Measurements from ENCODE around the gene HEATR9.

The HEATR9 gene

DNA sequence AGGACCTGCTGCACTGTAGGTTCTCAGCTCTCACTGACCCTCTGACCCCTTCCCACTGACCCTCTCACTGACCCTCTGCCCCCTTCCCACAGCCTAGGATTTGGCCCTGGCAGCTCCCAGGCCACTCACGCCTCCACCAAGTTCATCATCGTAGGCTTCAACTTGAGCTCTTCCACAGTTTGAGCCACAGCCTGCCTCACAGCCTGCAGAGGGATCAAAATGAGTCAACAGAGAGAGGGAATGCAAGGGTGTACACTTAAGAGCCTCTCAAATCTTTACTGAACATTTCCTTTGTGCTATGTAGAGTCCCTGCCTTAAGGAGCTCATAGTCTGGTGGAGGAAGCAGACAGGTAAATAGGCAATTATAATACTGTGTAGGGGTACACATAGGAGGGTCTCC is 12.1 kb downstream of the HEATR9 start:
- no peak for DNase-seq

DNA sequence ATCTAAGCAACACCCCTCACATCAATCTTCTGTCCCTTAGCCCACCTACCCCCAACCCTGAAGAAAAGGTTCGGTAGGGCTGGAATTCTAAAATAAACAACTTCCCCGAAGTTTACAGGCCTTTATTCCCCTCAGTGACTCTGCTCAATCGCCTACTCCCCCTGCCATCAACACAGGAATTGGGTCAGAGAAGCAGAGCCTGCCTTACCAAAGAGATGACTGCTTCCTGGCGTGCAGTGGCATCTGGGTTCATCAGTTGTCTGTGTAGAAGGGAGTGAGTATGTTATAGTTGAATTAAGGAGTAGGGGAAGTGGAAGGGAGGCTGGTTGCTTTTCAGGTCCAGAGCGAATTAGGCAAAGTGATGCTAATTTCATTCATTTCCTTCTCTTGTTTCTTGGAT is 12.7 kb downstream of the HEATR9 start:
- no peak for DNase-seq

DNA sequence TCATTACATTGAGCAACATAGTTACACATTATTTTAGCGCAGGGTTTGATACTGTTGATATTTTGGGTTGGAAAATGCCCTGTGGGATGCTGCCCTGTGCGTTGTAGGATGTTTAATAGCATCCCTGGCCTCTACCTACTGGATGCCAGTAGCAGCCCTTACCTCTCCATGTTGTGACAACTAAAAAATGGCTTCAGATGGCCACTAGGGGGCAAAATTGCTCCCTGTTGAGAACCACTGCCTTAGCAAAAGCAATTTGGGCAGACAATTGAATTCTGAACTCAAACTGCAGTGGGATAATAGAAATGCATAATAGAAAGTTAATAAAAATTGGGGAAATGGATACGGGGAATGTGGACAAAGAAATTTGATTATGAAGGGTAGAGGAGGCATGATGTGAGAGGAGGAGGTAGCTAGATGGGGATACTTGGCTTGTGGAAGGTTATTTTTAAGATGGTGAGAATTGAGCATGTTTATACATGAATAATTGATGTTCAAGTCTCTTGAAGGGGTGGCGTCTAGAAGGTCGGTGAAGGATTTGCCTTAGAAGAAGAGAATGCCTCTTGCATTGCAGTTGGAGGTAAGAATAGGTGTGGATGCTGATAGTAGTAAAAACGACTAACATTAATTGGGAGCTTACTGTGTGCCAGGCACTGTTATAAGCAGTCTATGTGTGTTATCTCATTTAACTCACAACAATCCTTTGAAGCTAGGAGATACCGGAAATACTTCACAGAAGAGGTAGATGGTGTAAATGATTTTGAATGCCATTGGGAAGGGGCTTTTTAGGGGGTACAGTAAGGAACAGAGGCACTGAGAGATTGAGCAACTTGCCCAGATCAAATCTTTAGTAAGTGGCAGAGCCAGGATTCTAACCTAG is 19.0 kb downstream of the HEATR9 start:
- DNase-seq, result peak; percentile 19

DNA sequence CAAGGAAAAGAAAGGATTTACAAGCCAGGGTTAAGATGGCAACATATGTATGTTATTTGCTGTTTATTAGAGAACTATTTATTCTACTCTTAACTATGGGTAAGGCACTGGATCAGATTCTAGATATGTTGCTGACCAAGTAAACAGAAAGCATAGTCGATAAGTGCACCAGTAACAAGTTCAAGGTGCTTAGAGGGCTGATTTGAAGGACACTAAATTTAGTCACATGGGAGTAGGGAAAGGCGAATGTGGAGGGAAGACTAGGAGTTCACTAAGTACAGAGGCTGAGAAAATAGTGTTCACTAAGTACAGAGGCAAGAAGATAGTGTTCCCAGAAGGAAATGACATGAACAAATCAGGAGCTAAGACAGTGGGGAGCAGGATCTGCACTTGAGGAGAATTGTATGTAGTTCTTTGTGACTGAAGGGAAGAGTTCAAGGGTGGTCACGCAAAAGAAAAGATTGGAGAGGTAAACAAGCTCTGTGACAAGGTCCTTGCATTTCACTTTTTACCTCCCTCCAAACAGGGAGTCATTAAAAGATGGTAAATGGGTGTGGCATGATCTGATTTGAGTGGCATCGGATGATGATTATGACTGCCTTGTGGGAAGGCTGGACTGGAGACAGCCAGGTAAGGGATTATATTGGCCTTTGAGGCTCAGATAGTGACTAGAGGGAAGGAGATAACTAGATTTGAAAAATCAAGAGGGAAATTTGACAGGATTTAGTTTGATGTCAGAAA is 20.9 kb downstream of the HEATR9 start:
- DNase-seq, result no peak

DNA sequence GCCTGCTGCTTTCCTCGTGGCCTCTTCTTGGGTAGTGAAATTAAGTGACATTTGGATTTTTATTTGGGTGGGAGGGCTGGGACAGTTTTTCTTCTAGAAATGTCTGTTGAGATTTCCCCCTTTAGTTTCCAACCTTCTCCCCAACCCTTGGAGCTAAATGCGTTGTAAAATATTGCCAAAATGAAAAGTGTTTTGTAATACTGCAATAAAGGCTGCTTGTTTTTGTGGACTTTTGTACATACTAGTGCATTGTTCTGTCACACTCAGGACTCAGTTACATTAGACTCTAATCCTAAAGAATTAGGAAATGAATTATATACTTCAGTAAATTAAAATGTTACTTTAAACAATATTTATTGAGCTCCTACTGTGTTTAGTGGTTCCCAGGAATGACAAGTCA is 21.7 kb downstream of the HEATR9 start:
- DNase-seq, result no peak

DNA sequence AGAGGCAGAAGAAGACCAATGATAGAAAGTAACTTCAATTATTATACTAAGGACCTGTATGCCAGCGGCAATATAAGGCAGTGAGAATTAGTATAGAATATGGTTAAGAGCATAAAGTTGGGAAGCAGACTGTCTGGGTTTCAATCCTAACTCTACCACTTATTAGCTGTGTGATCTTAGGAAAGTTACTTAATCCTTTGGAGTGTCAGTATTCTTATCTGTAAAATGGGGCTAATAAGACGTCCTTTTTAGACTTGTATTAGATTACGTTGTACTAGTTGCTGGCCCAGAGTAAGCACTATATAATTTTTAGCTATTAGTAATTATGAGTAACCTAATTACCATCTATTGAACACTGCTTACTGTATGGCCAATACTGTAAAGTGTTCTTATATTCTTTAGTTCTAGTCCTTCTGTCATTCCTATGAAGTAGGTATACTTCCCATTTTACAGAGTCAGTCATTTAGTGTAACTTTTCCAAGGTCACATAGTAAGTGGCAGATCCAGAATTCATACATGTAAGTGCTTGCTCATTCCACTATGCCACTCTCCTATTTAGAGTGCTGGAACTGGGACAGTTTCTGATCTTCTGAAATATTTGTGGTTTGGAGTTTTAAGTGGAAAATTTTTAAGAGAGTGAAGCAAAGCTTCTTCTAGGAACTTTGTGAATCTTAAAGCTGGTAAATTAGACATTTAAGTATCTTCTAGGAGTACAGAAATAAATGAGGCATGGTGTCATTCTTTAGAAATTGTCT is 22.5 kb downstream of the HEATR9 start:
- DNase-seq, result no peak

DNA sequence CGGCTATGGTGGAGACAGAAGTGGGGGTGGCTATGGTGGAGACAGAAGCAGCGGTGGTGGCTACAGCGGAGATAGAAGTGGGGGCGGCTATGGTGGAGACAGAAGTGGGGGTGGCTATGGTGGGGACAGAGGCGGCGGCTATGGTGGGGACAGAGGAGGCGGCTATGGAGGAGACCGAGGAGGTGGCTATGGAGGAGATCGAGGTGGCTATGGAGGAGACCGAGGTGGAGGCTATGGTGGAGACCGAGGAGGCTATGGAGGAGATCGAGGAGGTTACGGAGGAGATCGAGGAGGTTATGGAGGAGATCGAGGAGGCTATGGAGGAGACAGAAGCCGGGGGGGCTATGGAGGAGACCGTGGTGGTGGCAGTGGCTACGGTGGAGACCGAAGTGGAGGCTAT is 24.1 kb downstream of the HEATR9 start:
- no peak for DNase-seq

DNA sequence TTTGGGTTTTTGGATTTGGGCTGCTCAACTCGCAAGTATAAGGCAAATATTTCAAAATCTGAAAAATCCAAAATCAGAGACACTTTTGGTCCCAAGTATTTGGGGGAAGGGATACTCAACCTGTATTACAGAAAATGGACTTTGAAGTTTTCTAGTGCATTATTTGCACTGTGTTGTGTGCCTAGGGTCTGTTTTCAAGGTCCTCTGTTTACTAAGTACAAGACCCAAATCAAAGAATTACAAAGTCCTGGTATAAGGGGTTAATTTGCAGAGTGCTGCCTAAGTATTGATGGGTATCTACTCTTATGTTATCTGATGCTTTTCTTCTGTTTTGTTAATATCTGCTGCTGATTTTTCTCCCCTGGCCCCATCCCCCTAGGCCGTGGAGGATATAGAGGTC is 25.0 kb downstream of the HEATR9 start:
- DNase-seq, result no peak

DNA sequence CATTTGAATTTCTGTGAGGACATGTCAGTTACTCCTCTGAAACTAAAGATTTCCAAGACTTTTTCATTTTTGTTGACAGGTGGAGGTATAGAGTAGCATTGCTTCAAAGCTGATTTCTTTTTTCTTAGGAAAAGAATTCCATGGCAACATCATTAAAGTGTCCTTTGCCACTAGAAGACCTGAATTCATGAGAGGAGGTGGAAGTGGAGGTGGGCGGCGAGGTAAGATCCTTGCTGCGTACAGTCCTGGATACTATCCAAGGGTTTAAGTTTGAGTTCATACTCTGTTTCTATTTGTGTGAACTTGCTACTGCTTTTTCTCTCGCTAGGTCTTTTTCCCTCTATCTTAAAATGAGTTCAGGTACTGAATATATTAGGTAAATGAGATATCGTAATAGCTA is 26.5 kb downstream of the HEATR9 start:
- no peak for DNase-seq

DNA sequence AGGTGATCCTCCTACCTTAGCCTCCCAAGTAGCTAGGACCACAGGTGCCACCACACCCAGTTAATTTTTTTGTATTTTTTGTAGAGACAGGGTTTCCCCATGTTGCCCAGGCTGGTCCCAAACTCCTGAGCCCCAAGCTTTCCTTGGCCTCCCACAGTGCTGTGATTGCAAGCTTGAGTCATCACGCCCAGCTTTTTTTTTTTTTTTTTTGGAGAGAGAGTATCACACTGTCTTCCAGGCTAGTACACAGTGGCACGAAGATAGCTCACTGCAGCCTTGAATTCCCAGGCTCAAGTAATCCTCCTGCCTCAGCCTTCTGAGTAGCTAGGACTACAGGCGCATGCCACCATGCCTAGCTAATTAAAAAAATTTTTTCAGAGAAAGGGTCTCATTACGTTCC is 27.2 kb downstream of the HEATR9 start:
- DNase-seq, result no peak

DNA sequence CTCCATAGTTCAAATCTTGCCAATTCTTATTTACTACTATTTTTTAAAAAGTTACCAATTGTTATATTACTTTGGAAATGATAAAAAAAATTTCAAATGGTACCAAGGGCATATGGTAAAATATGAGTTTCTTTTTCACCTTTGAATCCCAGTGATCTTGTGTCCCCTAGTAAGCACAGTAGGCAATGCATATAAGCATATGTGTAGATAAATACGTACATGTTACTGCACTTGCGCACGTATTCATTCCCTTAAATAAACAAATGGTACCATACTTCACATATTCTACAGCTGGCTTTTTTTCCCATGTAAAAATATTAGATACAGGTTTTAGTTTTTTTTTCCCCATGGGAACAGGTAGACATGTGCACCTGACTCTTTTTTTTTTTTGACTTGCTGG is 27.6 kb downstream of the HEATR9 start:
- no peak for DNase-seq

DNA sequence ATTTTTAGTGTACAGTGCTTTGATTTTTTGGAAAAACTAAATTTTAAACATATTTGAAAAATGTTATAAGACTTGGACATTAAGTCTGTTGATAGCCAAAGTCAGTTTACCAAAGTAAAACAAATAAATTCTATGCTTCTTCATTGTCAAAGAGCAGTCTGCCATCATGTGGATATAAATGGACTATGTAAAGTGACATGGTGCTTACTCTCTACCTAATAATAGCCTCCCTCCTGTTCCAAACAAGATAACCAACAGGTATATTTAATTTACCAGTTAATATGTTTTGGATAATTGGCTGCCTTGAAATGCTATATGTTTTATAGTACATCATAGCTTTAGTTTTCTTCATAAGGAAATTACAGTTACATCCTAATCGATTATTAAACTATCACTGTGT is 43.5 kb downstream of the HEATR9 start:
- no peak for DNase-seq

DNA sequence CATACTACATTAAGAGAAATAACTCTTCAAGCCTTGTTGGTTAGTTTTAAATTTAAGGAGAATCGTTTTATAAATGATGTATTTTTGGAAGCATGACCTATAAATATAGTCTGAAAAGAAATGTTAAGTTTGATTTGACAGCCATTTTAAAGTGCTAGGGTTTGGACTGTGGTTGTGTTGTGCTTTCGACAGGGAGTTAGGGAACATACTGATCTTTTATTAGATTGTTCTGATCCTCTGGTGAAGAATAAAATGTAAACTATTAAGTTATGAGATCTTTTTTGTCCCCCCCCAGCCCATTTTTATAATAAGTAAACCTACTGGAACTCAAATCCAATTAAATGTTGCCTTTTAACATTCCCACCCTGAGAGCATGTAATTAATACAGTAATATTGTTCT is 47.4 kb downstream of the HEATR9 start:
- no peak for DNase-seq

DNA sequence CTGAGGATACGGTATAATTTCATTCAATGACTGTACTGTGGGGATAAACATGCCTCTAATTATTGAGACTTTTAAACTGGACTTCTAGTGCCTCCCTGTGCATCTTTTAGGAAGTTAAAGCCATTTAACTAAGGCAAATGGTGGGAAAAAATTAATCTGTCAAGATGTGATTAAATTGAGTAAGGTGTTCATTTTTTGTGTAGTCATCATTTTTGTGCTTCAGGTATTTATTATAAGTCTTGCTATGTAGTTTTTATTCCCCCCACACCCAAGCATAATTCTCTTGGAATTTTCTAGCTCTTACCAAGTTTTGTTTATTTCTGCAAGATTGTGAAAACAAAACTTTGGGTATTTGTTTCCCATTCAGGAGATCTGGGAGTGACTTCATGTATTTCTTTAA is 49.2 kb downstream of the HEATR9 start:
- DNase-seq, result no peak

DNA sequence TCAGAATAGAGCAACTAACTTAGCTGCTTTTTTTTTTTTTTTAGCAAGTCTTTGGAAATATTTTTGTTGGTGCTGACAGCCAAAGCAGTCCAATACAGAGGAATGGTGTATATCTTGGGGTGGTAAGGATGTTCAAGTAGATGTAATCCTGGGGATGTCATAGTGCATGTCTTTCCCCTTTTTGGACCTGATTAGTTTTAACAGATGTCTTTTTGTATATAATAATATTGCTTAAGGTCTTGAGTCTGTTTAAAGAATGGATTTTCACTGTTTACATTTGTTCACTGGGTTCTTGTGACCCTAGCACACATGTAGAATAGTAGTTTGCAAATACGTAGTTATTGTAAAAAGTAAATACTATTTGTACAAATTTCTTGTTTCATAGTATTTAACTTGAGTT is 51.5 kb downstream of the HEATR9 start:
- no peak for DNase-seq

DNA sequence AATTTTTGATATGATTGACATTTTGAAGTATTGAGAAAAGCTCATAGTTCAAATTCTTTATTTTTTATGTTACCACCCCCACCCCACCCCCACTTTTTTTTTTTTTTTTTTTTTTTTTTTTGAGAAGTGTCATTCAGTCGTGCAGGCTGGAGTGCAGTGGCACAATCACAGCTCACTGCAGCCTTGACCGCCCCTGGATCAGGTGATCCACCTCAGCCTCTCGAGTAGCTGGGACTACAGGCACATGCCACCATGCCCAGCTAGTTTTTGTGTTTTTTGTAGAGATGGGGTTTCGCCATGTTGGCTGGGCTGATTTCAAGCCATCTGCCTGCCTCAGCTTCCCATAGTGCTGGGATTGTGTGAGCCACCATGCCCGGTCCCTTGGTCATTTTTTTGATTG is 52.0 kb downstream of the HEATR9 start:
- DNase-seq, result no peak

DNA sequence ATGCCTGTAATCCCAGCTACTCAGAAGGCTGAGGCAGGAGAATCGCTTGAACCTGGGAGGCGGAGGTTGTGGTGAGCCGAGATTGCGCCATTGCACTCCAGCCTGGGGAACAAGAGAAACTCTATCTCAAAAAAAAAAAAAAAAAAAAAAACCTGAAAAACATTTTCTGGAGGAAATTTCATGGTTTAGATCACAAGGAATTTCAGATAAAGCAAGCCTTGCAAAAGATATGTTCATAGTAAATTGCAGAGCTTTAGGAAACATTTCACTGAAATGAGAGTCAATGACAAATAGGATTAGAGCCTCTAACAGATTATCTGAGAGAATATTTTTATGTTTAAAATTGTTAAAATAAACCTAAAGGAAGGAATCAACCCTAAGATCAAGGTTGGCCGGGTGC is 56.2 kb downstream of the HEATR9 start:
- no peak for DNase-seq

DNA sequence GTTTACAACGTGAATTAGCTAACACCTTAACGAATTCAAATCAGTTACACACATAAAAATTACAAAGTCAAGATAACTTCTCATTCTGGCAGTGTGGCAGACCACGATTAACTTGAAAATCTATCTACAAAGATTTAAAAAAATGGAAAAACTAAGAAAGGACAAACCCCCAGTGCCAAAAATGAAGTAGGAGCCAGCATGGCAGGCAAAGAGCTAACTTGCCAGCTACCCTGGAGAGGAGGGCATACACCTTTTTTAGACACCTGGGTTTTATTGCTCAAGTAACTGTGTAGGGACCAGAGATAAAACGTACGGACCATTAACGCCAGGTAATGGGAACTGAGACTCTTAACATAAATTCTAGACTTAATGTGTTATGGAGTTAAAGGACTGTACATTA is 56.9 kb downstream of the HEATR9 start:
- no peak for DNase-seq

DNA sequence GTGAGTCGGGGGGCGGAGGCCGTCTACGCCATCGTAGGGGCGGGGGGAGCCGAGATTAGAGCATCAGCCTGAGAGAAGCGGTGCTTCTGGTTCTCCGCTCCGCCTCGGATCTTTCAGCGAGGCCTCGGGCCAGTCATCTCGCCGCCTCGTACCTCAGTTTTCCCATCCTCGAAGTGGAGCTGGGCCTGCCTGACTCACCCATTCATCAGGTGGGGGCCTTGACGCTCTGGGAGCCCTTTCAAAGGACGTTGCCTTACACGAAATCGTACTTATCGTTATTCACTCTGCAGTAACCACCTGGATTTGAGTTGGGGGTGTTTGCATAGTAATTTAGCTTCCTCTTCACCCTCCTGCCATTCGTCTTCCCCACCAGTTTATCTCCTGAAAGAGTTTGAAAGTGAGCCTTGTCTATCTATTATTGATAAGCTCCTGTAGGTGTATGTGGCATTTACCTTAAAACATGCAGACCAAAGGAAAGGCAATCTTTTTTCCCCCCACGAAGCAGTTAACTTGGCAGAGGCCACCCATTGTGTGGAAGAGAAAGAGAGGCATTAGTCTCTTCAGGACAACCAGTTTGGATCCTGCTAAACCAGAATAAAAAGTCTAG is 58.7 kb downstream of the HEATR9 start:
- no peak for DNase-seq

DNA sequence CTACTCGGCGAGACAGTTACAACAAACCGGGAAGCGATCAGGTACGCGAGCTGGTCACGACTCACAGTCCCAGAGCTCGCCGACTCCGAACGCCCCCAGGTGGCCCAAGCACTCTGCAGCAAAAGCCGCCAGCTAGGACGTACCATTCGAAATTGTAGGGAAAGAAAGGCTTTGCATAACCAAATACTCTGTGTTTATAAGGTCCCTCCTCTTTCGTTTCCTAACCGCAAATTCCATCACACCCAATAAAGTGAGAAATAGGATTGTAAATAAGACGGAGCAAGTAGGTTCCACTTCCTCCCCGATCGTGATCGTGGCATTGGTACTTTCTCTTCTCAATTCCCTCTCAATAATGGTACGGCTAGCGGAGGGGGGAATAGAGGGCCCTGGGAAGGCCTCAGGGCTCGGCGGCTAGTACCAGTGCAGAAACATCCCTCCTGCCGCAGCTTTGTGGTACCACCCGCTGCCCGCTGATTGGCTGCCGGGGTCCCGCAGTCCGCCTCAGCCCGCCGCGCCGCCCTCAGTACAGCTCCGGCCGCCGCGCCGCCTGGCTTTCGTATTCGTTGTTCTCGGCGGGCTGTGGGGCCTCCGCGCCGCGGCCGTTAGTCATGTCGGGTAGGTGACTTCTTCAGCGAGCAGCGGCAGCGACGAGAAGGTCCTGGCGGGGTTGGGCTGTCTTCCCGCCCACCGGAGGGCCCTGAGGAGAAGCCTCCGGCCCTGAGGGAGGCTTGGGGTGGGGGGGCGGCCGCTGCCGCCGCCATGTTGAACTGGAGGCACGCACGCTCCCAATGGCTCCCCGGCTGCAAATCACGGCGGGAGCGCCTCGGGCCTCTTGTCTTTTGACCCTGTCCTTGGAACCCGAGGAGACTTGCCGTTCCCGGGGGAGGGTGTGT is 59.5 kb downstream of the HEATR9 start, which contains the start of gene TAF15:
Gene TAF15, plus strand, starts transcription at position 523 of the 893 bp plus-strand sequence. Its CDS starts 86 bp downstream, at position 609.
- peak; percentile 92 for DNase-seq

DNA sequence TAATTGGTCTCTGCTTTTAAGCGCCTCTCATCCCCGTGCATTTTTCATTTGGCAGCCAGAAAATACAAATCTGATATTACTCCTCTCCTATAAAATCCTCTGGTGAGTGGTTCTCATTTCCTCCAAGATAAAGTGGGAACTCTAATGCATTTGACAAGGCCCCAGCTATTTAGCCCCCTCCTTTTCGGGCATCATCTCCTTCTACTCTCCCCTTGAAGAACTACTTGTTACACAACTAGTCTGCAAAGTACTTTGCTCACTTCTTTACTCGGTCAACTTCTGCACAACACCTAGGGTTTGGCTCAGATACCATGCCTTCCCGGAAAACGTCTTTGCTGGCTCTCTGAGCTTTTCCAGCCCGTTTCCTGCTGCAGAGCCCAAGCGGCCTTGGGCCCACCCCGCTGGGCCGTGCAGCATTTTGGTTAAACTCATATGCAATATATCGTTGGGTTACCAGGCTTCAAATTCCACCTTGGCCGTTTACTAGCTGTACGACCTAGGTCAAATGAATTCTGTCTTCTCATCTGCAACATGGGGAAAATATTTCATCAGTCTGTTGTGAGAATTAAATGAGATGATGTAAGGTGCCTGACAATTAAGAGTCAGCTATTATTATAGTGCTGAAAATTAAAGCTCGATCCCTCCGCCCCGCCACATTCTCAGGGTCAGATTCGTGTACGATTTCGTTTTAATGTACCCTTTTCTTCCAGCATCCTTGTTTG is 60.3 kb downstream of the HEATR9 start:
- DNase-seq, result no peak

Data from NCI-H2107 (cell line).